OCI-LY1 (cell line): ENCODE data around the gene KIAA1549.

Experiments used
- H2AFZ ChIP-seq: fragments of 200-600 bp; sonication (generic), shearing (Covaris generic); 2 replicates; pipeline ENCODE4 v1.6.0; 2014; ENCODE audit warnings: antibody characterized with exemption, mild to moderate bottlenecking, low read length
- H3F3A ChIP-seq: fragments of 200-600 bp; sonication (generic), shearing (Covaris generic); 2 replicates; pipeline ENCODE4 v1.6.0; 2014; ENCODE audit warnings: mild to moderate bottlenecking, antibody characterized with exemption, low read length, moderate library complexity; ENCODE audit not compliant: insufficient read depth
- H3K27ac ChIP-seq: fragments of 200-600 bp; sonication (generic); 2 replicates; pipeline ENCODE4 v1.5.1; 2014; ENCODE audit warnings: low read length, mixed run types, mild to moderate bottlenecking, low read depth; ENCODE audit not compliant: poor library complexity, severe bottlenecking
- H3K27me3 ChIP-seq: fragments of 200-600 bp; sonication (generic); 2 replicates; pipeline ENCODE4 v1.6.0; 2014; ENCODE audit warnings: antibody characterized with exemption, mild to moderate bottlenecking, low read length, moderate library complexity; ENCODE audit not compliant: insufficient read depth
- H3K36me3 ChIP-seq: fragments of 200-600 bp; sonication (generic); 2 replicates; pipeline ENCODE4 v1.6.1; 2014; ENCODE audit warnings: mild to moderate bottlenecking, antibody characterized with exemption, low read length, moderate library complexity, mixed read lengths; ENCODE audit not compliant: insufficient read depth
- H3K4me1 ChIP-seq: fragments of 200-600 bp; sonication (generic); 2 replicates; pipeline ENCODE4 v1.5.1; 2014; ENCODE audit warnings: mild to moderate bottlenecking, low read length, moderate library complexity; ENCODE audit not compliant: insufficient read depth, severe bottlenecking
- H3K4me2 ChIP-seq: fragments of 200-600 bp; sonication (generic), shearing (Covaris generic); 2 replicates; pipeline ENCODE4 v1.6.1; 2014; ENCODE audit warnings: low read length
- H3K4me3 ChIP-seq: fragments of 200-600 bp; sonication (generic); 2 replicates; pipeline ENCODE4 v1.5.1; 2014; ENCODE audit warnings: low read length, low read depth, mild to moderate bottlenecking, mixed read lengths; ENCODE audit not compliant: poor library complexity, severe bottlenecking
- H3K79me2 ChIP-seq: fragments of 200-600 bp; shearing (Covaris generic); 2 replicates; pipeline ENCODE4 v1.6.1; 2016; ENCODE audit warnings: mixed run types, low read length, mixed read lengths; ENCODE audit not compliant: insufficient read depth
- H3K9ac ChIP-seq: fragments of 200-600 bp; sonication (generic), shearing (Covaris generic); 2 replicates; pipeline ENCODE4 v1.6.1; 2014; ENCODE audit warnings: mild to moderate bottlenecking, low read length, mixed read lengths
- H3K9me2 ChIP-seq: fragments of 200-600 bp; sonication (generic), shearing (Covaris generic); 2 replicates; pipeline ENCODE4 v1.6.1; 2014; ENCODE audit warnings: low read depth, mild to moderate bottlenecking, low read length, mixed read lengths
- H3K9me3 ChIP-seq: fragments of 200-600 bp; shearing (Covaris generic); 2 replicates; pipeline ENCODE4 v1.6.1; 2014; ENCODE audit warnings: low read length, mixed read lengths
- H4K20me1 ChIP-seq: fragments of 200-600 bp; sonication (generic), shearing (Covaris generic); 2 replicates; pipeline ENCODE4 v1.6.0; 2016; ENCODE audit warnings: mild to moderate bottlenecking, low read length; ENCODE audit not compliant: insufficient read depth
- CTCF ChIP-seq: fragments of 200-600 bp; sonication (generic), shearing (Covaris generic); IDR thresholded peaks from 2 replicates; pipeline ENCODE4 v1.5.1; 2017; ENCODE audit warnings: mild to moderate bottlenecking, antibody characterized with exemption, low read length, moderate library complexity, mixed read lengths
- EZH2 ChIP-seq: fragments of 200-600 bp; sonication (generic), shearing (Covaris generic); IDR thresholded peaks from 2 replicates; pipeline ENCODE4 v1.8.0; 2017; ENCODE audit warnings: borderline replicate concordance, mixed run types, mild to moderate bottlenecking, antibody characterized with exemption, low read length, moderate library complexity, mixed read lengths

KIAA1549 gene

GRCh38 chr7:138916731-138917130, 64.5 kb downstream of the KIAA1549 start:
- Histone ChIP-seq H3K9ac (no peak overlapping the region), H3K9me3 (no peaks in the 10 kb centered on the region), H3K9me2 (no peaks in the 10 kb centered on the region), H3K79me2 (no peaks in the 10 kb centered on the region), H3K4me3 (no peak overlapping the region), H3F3A (no peaks in the 10 kb centered on the region), H3K27ac (no peak overlapping the region), H4K20me1 (no peaks in the 10 kb centered on the region), H3K4me1 (no peaks in the 10 kb centered on the region), H2AFZ (no peak overlapping the region), H3K27me3 (peaks cover 10% of the 10 kb centered on the region; the same call in 1 of the 2 replicates), H3K4me2 (no peak overlapping the region), H3K36me3 (no peaks in the 10 kb centered on the region)
- no peak for TF ChIP-seq EZH2
- no peak for TF ChIP-seq CTCF

GRCh38 chr7:138916275-138916674, 64.9 kb downstream of the KIAA1549 start:
- H3K4me3 ChIP-seq, result no peak overlapping the region
- no peak overlapping the region for H3K4me2 ChIP-seq
- TF ChIP-seq EZH2 (no peak), CTCF (no peak)
- H2AFZ ChIP-seq, result no peak overlapping the region
- no peaks in the 10 kb centered on the region for H3K9me2 ChIP-seq
- no peak overlapping the region for H3K27ac ChIP-seq
- H4K20me1 ChIP-seq, result no peaks in the 10 kb centered on the region
- no peaks in the 10 kb centered on the region for H3K9me3 ChIP-seq
- H3K79me2 ChIP-seq, result no peaks in the 10 kb centered on the region
- H3F3A ChIP-seq, result no peaks in the 10 kb centered on the region
- H3K9ac ChIP-seq, result no peak overlapping the region
- no peaks in the 10 kb centered on the region for H3K4me1 ChIP-seq
- H3K36me3 ChIP-seq, result no peaks in the 10 kb centered on the region
- H3K27me3 ChIP-seq, result 0 out of 2 replicates have a peak, but pooled peaks cover 10% of the 10 kb centered on the region

- no peak overlapping the region for H3K9ac ChIP-seq
- H3F3A ChIP-seq, result no peaks in the 10 kb centered on the region
- no peak overlapping the region for H3K4me2 ChIP-seq
- H4K20me1 ChIP-seq, result no peaks in the 10 kb centered on the region
- H3K4me3 ChIP-seq, result no peak overlapping the region
- TF ChIP-seq EZH2 (no peak), CTCF (no peak)
- H2AFZ ChIP-seq, result no peak overlapping the region
- H3K79me2 ChIP-seq, result no peaks in the 10 kb centered on the region
- no peak overlapping the region for H3K27ac ChIP-seq
- 0 out of 2 replicates have a peak, but pooled peaks cover 4% of the 10 kb centered on the region for H3K27me3 ChIP-seq
- H3K9me2 ChIP-seq, result no peaks in the 10 kb centered on the region
- no peaks in the 10 kb centered on the region for H3K9me3 ChIP-seq
- no peaks in the 10 kb centered on the region for H3K36me3 ChIP-seq
- no peaks in the 10 kb centered on the region for H3K4me1 ChIP-seq
Observed at GRCh38 chr7:138913783-138914182, 67.4 kb downstream of the KIAA1549 start.
